ENCODE results near the gene SLC2A13.

The SLC2A13 gene

DNA sequence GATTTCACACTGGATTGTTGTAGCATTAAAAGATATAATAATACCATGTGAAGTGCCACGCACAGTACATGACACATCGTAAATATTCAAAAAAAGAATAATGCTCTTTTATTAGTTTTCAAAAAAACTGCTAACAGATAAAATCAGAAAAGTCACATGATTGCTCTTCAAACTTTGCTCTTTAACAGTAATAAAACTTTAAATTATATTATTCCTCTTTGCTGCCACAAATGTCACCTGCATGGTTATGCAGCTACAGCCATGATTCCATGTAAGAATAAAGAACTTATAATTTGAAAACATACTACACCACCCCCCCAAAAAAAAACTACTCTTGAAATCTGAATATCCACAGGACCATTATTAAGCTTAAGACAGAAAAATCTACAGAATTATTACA, 90.0 kb downstream of the SLC2A13 start:
- no peak for DNase-seq (ENCODE audit: low read depth, low spot score)
- no peak overlapping the region for H3K4me3 ChIP-seq (ENCODE audit: low read depth, low read length)
- ChIA-PET POLR2A (no interaction called here), CTCF (interaction anchor here (2.1 kb wide), 1 partner anchor 91 kb away, joined by 7 read pairs; no protein-coding TSS in a partner anchor)
- TF ChIP-seq, protein P1, sequence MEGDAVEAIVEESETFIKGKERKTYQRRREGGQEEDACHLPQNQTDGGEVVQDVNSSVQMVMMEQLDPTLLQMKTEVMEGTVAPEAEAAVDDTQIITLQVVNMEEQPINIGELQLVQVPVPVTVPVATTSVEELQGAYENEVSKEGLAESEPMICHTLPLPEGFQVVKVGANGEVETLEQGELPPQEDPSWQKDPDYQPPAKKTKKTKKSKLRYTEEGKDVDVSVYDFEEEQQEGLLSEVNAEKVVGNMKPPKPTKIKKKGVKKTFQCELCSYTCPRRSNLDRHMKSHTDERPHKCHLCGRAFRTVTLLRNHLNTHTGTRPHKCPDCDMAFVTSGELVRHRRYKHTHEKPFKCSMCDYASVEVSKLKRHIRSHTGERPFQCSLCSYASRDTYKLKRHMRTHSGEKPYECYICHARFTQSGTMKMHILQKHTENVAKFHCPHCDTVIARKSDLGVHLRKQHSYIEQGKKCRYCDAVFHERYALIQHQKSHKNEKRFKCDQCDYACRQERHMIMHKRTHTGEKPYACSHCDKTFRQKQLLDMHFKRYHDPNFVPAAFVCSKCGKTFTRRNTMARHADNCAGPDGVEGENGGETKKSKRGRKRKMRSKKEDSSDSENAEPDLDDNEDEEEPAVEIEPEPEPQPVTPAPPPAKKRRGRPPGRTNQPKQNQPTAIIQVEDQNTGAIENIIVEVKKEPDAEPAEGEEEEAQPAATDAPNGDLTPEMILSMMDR (IDR thresholded peaks at IDR 0.05; ENCODE audit: insufficient read depth, low read length, missing control alignments), result no peak

DNA sequence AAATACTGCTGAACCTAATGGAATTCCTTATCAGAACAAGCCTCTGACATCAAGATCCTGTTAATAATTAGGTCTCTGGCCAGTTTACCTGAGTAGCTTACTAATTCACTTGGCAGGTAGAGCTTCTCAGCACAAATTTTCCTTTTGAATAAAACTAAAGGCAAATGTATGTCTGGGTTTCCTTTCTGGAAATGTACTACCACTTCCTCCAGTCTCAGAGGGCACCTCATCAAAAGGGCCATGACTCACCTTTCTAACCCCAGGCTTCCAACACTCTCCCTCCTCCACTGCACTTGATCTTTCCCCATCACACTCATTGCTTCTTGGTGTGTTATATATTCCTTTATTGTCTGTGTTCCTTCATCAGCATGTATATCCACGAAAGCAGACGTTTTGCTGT, 90.5 kb downstream of the SLC2A13 start:
- POLR2A ChIA-PET, result no interaction called here
- no peak overlapping the region for H3K4me3 ChIP-seq (ENCODE audit: low read depth, low read length)
- CTCF ChIA-PET, result interaction anchor here (2.1 kb wide), 1 partner anchor 92 kb away, joined by 7 read pairs; no protein-coding TSS in a partner anchor
- TF ChIP-seq, protein P1 (IDR thresholded peaks at IDR 0.05; ENCODE audit: insufficient read depth, low read length, missing control alignments), result no peak
- DNase-seq (ENCODE audit: low read depth, low spot score), result no peak

DNA sequence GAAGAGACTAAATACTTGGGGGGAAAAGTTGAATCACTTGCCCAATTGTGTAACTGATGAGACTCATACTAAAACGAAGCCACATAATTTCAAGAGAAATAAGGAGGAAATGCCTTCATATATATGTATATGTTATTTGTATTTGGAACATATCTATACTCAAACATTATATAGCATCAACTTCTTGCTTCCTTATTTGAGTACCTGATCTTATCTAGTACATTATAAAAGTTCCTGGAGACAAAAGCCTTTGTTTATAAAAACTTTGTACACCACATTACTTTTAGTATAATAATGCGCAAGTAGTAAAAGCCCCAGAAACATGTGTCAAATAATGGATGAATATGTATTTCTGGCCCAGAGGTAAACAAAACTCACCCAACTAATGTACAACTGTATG, 92.0 kb downstream of the SLC2A13 start:
- DNase-seq (ENCODE audit: low read depth, low spot score), result no peak
- ChIA-PET CTCF (interaction anchor here (0.6 to 10.6 kb wide), 4 partner anchors 9 to 94 kb away, joined by 3 to 133 read pairs (median 4); partner anchors contain the start of gene SLC2A13), POLR2A (no interaction called here)
- TF ChIP-seq, protein P1 (IDR thresholded peaks at IDR 0.05; ENCODE audit: insufficient read depth, low read length, missing control alignments), result no peak
- no peak overlapping the region for H3K4me3 ChIP-seq (ENCODE audit: low read depth, low read length)

DNA sequence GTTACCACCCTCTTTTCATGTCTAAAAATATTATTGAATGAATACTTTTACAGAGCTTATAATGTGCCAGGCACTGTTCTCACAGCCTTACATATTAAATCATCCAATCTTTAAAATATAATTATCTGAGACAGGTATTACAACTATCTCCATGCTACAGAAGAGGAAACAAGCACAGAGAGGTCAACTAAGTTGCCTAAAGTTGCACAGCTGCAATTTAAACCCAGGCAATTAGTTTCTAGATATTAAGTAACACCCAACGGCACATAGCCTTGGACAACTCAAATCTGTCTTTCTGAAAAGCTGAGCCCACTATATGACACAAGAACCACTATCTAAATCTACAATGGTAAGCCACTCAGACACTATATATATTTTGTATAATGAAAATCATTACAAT, 92.6 kb downstream of the SLC2A13 start:
- CTCF ChIA-PET, result interaction anchor here (0.6 to 10.6 kb wide), 5 partner anchors 9 to 94 kb away, joined by 3 to 133 read pairs (median 4); partner anchors contain the start of gene SLC2A13
- TF ChIP-seq, protein P1 (IDR thresholded peaks at IDR 0.05; ENCODE audit: insufficient read depth, low read length, missing control alignments), result no peak
- no peak for DNase-seq (ENCODE audit: low read depth, low spot score)
- POLR2A ChIA-PET, result no interaction called here
- H3K4me3 ChIP-seq (ENCODE audit: low read depth, low read length), result no peak overlapping the region

DNA sequence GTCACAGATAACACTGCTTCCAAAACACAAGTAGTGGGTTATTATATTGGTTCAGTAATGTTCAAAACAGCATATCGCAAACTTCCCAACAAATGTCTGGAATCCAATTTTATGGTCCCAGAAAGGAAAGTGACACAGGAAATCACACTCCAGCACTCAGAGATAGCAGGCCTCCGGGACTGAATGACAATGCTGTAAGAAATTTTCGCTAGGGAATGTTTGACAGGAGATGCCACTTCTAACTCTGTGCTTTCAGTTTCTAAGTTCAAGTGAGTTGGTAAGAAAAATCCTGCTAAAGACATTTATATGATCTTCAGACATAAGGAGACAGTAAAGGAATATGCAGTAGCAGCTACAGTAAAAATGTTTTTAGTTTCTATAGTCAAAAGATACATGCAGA, 93.2 kb downstream of the SLC2A13 start:
- ChIA-PET POLR2A (no interaction called here), CTCF (interaction anchor here (1.3 to 10.6 kb wide), 5 partner anchors 10 to 95 kb away, joined by 3 to 133 read pairs (median 16); partner anchors contain the start of gene SLC2A13)
- H3K4me3 ChIP-seq (ENCODE audit: low read depth, low read length), result no peak overlapping the region
- DNase-seq (ENCODE audit: low read depth, low spot score), result no peak
- TF ChIP-seq, protein P1 (IDR thresholded peaks at IDR 0.05; ENCODE audit: insufficient read depth, low read length, missing control alignments), result no peak

DNA sequence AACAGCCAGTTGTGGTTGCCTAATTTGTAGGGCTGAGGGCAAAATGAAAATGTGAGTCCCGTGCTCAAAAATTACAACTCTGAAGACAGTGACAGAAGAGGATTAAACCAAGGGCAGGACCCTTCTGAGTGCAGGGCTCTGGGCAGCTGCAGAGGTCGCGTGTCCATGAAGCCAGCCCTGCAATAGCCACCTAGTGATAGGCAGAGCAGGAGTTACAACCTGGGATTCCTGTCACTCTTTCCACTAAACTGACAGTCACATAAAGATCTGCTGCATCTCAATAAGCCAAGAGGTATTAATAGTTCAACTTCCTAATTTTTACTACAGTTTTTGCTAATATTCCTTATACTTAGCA, 94.1 kb downstream of the SLC2A13 start:
- CTCF ChIA-PET, result interaction anchor here (0.9 to 10.6 kb wide), 21 partner anchors 9 to 249 kb away, joined by 3 to 133 read pairs (median 5); partner anchors contain the start of gene SLC2A13
- no peak for DNase-seq (ENCODE audit: low read depth, low spot score)
- TF ChIP-seq, protein P1 (IDR thresholded peaks at IDR 0.05; ENCODE audit: insufficient read depth, low read length, missing control alignments), result no peak
- no peak overlapping the region for H3K4me3 ChIP-seq (ENCODE audit: low read depth, low read length)
- POLR2A ChIA-PET, result interaction anchor here (0.6 to 1.5 kb wide), 2 partner anchors 94 to 314 kb away, joined by 3 to 5 read pairs; partner anchors contain the start of gene SLC2A13
